Measurements from ENCODE around the gene ZDHHC24. TPM values are rescaled to one million over a fixed set of nuclear protein-coding genes. Genes with fewer than 3 reads are reported as not detected.
A peak's percentile ranks its signal among the peaks of the same experiment; 100 is the strongest.

The ZDHHC24 gene
- total RNA-seq, 6 donors from 2014 or later: 12.4 to 24.8 (median 14.1) TPM

GRCh38 chr11:66479394-66480116 lies 66.3 kb downstream of the ZDHHC24 start:
- peak; percentile 52 to 60 for ATAC-seq (ENCODE audit: low FRiP score in 2 of 2)
- WGBS, 2 donors: 1 to 2% methylated on average over 14 to 33 of the region's 34 CpGs
- no peaks in the 10 kb centered on the region for H3K27me3 ChIP-seq
- TF ChIP-seq EP300 (IDR thresholded peaks at IDR 0.05) (no peak), POLR2A (IDR thresholded peaks at IDR 0.05) (no peak), POLR2AphosphoS5 (IDR thresholded peaks at IDR 0.05) (peak in 1 of 2 donors; percentile 4)
- H3K9me3 ChIP-seq: no peaks in the 10 kb centered on the region
- peak in 1 of 2 donors; percentile 66 for DNase-seq
- H3K4me1 ChIP-seq: peaks cover 12 to 23% (median 17%) of the 10 kb centered on the region in 4 donors
- peak overlapping the region; percentile 85 to 94 (median 92) for H3K27ac ChIP-seq
- H3K4me3 ChIP-seq: peak overlapping the region; percentile 50 to 74 (median 62)
- H3K36me3 ChIP-seq: peaks cover 0 to 27% (median 3%) of the 10 kb centered on the region in 4 donors

- no peaks in the 10 kb centered on the region for H3K9me3 ChIP-seq
- TF ChIP-seq, protein P1, sequence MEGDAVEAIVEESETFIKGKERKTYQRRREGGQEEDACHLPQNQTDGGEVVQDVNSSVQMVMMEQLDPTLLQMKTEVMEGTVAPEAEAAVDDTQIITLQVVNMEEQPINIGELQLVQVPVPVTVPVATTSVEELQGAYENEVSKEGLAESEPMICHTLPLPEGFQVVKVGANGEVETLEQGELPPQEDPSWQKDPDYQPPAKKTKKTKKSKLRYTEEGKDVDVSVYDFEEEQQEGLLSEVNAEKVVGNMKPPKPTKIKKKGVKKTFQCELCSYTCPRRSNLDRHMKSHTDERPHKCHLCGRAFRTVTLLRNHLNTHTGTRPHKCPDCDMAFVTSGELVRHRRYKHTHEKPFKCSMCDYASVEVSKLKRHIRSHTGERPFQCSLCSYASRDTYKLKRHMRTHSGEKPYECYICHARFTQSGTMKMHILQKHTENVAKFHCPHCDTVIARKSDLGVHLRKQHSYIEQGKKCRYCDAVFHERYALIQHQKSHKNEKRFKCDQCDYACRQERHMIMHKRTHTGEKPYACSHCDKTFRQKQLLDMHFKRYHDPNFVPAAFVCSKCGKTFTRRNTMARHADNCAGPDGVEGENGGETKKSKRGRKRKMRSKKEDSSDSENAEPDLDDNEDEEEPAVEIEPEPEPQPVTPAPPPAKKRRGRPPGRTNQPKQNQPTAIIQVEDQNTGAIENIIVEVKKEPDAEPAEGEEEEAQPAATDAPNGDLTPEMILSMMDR (IDR thresholded peaks at IDR 0.05): peak; percentile 58 to 77 (median 66)
- TF ChIP-seq EP300 (IDR thresholded peaks at IDR 0.05): no peak
- ATAC-seq (ENCODE audit: low FRiP score in 2 of 2) (no peak), DNase-seq (no peak)
- no peaks in the 10 kb centered on the region for H3K27me3 ChIP-seq
- WGBS, 2 donors: 56% methylated on average over 7 to 8 of the region's 8 CpGs
- peak overlapping the region; percentile 50 to 74 (median 62) for H3K4me3 ChIP-seq
- H3K27ac ChIP-seq: peak overlapping the region; percentile 85 to 94 (median 92)
- H3K4me1 ChIP-seq: peaks cover 12 to 23% (median 17%) of the 10 kb centered on the region in 4 donors
- peaks cover 0 to 28% (median 8%) of the 10 kb centered on the region in 4 donors for H3K36me3 ChIP-seq
Observed at GRCh38 chr11:66478729-66479393, 67.0 kb downstream of the ZDHHC24 start.

- DNase-seq (no peak), ATAC-seq (ENCODE audit: low FRiP score in 2 of 2) (no peak)
- no peak for TF ChIP-seq EP300 (IDR thresholded peaks at IDR 0.05)
- TF ChIP-seq, protein P1 (IDR thresholded peaks at IDR 0.05): no peak
- TF ChIP-seq POLR2AphosphoS5 (IDR thresholded peaks at IDR 0.05): no peak
- TF ChIP-seq POLR2A (IDR thresholded peaks at IDR 0.05): no peak
- Histone ChIP-seq H3K36me3 (peaks cover 0 to 33% (median 21%) of the 10 kb centered on the region in 4 donors), H3K27me3 (no peaks in the 10 kb centered on the region), H3K27ac (no peak overlapping the region), H3K4me1 (peaks cover 12 to 23% (median 17%) of the 10 kb centered on the region in 4 donors), H3K4me3 (no peak overlapping the region), H3K9me3 (no peaks in the 10 kb centered on the region)
- WGBS, 2 donors: 90% methylated on average over 9 to 10 of the region's 11 CpGs
Observed at GRCh38 chr11:66477263-66478201, 68.3 kb downstream of the ZDHHC24 start.

- H3K4me3 ChIP-seq: no peak overlapping the region
- TF ChIP-seq EP300 (IDR thresholded peaks at IDR 0.05) (no peak), POLR2A (IDR thresholded peaks at IDR 0.05) (no peak), POLR2AphosphoS5 (IDR thresholded peaks at IDR 0.05) (no peak)
- TF ChIP-seq, protein P1 (IDR thresholded peaks at IDR 0.05): no peak
- no peak overlapping the region for H3K27ac ChIP-seq
- ATAC-seq (ENCODE audit: low FRiP score in 2 of 2) (no peak), DNase-seq (no peak)
- no peaks in the 10 kb centered on the region for H3K9me3 ChIP-seq
- WGBS, 2 donors: 77 to 78% methylated on average over 9 of the region's 9 CpGs
- peaks cover 0 to 40% (median 24%) of the 10 kb centered on the region in 4 donors for H3K36me3 ChIP-seq
- no peaks in the 10 kb centered on the region for H3K27me3 ChIP-seq
- H3K4me1 ChIP-seq: peaks cover 12 to 23% (median 17%) of the 10 kb centered on the region in 4 donors
Observed at GRCh38 chr11:66476841-66477251, 69.0 kb downstream of the ZDHHC24 start.
